Urothelium cell line (cell line): Measurements from ENCODE around the gene LGMN.
"Not testable (repeated sequence)": the region's sequence is repeated elsewhere in the genome, so short reads cannot be mapped to it uniquely, and the experiment has no call there.

Experiments used
- DNase-seq: peaks from one replicate; pipeline ENCODE4 v3.0.0; 2011; ENCODE audit warnings: low spot score, mixed read lengths
- FAIRE-seq: peaks from 2 replicates; lab custom pipeline; 2011; peaks lifted over from hg19 to GRCh38; lab: Jason Lieb, UNC

The LGMN gene

DNA sequence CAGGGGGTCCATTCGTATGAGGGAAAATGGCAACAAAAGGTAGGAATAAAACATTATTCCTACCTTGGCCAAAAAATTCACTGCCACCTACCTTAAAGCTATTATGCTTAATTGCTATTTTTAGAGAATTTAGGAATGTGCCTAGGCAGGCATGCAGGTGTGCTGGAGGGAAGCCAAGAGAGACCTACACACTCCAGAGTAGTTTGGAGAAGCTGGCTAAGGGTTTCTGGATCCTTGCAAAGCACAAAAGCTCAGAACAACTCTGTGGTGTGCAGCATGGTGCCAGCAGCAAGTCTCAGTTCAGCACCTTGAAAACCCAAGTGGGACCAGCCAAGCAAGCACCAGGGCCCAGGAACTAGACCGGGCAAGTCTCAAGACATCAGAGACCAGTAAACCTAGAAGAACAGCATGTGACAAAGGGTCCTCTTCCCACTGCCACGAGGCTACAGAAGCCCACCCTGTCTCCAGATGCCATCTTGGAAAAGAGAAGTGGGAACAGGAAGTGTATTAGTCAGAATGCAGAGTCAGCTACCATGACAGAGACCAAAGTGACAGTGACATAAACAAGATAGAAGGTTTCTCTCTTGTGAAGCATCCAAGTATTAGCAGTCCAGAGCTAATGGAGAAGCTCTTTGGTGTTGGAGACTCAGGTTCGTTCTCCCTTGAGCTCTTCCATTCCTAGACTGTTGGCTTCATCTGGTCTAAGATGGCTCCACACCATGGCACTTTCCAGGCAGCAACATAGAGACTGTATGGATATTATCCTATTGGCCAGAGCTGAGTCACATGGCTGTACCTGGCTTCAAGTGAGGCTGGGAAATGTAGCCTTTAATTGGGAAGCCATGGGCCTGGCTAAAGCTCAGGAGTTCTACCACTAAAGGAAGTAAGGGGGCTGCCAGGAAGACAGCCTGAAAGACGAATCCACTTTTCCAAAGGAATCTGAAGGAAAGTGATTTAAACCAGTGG, 15.5 kb upstream of the LGMN start:
- FAIRE-seq, DNase-seq: not testable (repeated sequence)

- FAIRE-seq: no peak
Observed at GRCh38 chr14:92760524-92760805, 12.0 kb upstream of the LGMN start.

DNA sequence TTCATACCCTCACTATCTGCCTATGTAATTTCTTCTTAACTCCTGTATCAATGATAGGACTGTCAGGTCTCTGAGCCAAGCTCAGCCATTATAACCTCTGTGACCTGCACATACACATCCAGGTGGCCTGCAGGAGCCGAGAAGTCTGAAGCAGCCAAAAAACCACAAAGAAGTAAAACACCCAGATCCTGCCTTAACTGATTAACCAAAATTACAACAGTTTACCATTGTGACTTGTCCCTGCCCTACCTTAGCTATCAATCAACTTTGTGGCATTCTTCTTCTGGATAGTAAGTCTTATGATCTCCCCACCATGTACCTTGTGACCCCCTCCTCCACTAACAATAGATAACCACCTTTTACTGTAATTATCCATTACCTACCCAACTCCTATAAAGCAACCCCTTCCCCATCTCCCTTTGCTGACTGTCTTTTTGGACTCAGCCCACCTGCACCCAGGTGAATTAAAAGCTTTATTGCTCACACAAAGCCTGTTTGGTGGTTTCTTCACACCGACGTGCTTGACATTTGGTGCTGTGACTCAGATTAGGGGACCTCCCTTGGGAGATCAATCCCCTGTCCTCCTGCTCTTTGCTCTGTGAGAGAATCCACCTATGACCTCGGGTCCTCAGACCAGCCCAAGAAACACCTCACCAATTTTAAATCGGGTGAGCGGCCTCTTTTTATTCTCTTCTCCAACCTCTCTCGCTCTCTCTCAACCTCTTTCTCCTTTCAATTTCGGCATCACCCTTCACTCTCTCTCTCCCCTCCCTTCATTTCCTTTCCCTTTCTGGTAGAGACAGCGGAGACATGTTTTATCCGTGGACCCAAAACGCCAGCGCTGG, 11.5 kb upstream of the LGMN start:
- no peak for FAIRE-seq
- no peak for DNase-seq

More at GRCh38 chr14:92760524-92760805, 12.0 kb upstream of the LGMN start:
- DNase-seq: peak; percentile 14

DNA sequence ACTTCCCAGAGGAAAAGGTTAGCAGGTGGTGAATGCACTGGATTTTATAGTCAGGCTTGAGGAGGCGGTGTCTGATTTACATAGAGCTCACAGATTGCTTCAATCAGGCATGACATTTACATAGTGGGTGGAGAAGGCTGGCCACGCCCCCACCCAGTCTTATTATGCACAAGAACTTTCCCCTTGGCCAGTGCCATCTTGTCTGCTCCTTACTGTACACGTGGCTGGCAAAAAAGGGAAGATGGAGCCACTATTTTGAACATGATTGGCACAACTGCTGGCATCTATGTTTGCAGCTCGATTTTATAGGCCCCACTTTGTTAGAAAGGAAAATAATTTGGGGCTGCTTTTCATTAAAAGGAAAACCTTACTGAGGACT, 10.9 kb upstream of the LGMN start:
- DNase-seq: no peak
- FAIRE-seq: no peak

GRCh38 chr14:92756446-92756845, 8.0 kb upstream of the LGMN start:
- no peak for DNase-seq
- no peak for FAIRE-seq

GRCh38 chr14:92755495-92755894, 7.1 kb upstream of the LGMN start:
- DNase-seq (no peak), FAIRE-seq (no peak)

DNA sequence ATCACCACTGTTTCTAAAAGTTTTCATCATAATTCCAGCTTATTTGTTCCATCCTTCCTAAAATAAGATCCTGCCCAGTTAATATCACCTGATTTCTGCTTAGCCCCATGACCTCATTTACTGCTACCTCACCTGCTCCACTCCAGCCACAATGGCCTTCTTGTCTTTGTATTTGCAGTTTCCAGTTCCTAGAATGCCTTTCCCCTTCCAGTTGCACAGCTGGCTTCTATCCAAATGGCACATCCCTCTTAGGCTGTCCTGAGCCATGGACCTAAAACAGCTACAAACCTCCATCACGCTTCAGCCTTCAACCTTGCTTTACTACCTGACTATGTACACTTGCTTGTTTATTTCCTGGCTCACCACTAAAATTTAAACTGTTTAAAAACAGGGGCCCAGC, 6.5 kb upstream of the LGMN start:
- no peak for FAIRE-seq
- peak; percentile 16 for DNase-seq

GRCh38 chr14:92753250-92753649, 4.8 kb upstream of the LGMN start:
- no peak for DNase-seq
- FAIRE-seq: no peak

DNA sequence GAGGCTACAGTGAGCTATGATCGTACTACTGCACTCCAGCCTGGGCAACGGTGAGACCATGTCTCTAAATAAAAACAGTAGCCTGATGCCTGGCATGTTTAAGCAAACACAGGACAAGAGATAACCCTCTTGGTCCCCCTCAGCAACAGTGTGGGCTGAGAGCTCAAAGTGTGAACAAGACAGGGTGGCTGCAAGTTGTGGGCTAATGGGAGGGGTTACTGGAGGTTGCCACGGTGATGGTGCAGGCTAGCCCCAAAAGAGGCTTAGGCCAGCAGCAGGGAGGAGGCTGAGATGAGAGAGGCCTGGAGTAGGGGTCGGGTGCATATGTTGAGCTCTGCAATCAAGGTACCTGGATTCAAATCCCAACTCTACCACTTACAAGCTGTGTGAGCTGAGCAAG, 3.4 kb upstream of the LGMN start:
- DNase-seq: no peak
- no peak for FAIRE-seq

DNA sequence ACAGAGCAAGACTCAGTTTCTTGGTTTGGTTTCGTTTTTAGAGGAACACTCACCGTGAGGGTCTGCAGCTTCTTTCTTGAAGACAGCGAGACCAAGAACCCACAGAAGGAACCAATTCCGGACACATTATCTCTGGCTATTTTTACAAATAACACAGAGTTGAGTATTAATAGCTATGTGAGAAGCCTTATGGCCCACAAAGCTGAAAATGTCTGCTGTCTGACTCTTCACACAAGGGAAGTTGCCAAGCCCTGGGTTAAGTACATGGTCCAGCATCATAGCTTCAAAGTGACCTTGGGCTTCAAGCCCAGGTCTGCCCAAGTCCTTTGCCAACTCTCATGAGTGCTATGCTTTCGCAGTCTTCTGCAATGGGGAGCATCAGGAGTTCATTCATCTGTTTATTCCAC, 2.6 kb upstream of the LGMN start:
- DNase-seq (no peak), FAIRE-seq (no peak)

DNA sequence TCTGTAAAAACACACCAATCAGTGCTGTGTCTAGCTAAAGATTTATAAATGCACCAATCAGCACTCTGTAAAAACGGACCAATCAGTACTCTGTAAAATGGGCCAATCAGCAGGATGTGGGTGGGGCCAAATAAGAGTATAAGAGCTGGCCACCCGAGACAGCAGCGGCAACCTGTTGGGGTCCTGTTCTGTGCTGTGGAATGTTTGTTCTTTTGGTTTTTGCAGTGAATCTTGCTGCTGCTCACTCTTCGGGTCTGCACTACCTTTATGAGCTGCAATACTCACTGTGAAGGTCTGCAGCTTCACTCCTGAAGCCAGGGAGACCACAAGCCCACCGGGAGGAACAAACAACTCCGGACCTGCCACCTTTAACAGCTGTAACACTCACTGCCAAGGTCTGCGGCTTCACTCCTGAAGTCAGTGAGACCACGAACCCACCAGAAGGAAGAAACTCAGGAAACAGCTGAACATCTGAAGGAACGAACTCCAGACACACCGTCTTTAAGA, 1.8 kb upstream of the LGMN start:
- FAIRE-seq, DNase-seq: not testable (repeated sequence)

DNA sequence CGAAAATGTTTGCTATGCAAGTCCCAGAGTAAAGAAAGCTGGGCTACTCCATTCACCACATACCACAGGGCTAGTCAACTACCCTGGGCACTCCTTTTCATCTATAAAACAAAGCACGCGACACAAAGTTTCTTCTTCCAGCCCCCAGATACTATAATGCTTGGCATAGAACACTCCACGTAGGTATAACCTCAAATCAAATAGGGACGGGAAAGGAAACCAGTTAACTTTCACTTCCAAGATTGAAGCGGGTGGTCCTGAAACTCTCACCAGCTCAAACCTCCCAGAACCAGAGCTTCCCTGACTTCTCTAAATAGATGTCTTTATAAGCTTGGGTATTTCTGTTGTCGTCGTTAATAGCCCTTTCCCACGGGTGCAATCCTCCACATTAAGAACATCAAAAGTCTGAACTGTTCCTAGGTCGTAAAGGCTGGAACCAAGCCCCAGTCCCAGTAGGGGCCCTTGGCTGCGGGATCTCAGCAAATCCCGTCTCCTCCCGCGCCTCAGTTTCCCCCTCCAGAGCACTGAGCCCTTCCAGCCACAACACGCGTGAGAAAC, 647 bp downstream of the LGMN start:
- DNase-seq (no peak), FAIRE-seq (no peak)

DNA sequence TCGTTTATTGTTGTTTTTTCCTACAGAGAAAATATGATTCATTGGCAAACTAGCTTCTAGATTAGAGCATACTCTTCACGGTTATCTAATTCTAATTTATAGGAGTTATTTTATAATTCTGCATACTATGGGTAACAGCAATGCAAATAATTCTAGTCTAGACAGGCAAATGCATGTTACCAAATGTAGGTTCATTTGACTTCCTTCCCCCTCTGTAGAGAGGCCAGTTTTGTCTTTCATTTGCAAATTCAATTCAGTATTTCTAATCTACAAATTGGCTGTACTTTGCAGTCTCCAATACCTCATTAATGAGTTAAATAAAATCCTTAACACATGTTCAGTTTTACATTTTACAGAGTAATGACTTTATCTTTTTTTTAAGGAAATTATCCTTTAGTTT, 4.2 kb downstream of the LGMN start:
- no peak for FAIRE-seq
- no peak for DNase-seq

GRCh38 chr14:92740440-92740839, 8.0 kb downstream of the LGMN start:
- FAIRE-seq: no peak

DNA sequence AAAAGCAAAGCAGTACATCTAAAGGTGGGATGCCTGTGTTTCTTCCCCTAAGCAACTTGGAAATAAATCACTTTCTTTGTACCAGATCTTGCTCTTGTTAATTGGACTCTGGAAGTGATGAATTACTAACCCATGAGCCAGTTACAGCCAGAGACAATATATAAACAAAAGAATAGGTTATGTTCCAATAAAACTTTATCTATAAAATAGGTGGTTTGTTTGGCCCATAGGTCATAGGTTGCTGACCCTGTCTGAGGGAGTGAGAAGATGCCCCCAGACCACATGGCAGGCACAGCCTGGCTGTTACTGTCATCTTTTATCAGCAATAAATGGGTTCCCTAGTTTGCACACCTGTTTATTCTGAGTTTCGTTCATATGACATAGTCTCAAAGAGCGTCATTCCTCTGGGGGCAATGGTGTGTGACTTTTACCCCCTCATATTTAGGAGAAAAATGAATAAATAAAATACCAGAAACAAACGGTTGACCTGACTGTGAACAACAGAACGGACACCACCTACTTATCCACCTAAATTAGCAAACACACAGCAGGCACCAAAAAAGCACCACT, 10.7 kb downstream of the LGMN start:
- FAIRE-seq: no peak
- no peak for DNase-seq

More at GRCh38 chr14:92740440-92740839, 8.0 kb downstream of the LGMN start:
- DNase-seq: no peak

DNA sequence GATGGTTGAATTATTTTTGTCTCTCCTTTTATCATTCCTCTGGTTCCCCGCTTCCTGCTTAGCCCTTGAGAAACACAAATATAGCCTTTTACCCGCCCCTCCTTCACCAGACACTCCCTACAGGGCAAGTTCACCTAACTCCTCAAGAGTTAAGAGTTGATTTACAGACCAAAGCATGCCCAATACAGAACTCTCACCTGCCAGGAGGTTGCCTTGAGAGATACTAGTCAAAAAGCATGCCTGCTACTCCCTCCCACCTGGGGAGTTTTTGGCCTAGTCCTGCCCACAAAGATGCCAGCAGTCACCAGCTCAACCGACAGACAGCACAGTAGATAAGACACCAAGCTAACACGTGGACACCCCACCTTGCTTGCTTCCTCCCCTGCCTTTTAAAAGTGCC, 11.2 kb downstream of the LGMN start:
- DNase-seq (no peak), FAIRE-seq (no peak)

DNA sequence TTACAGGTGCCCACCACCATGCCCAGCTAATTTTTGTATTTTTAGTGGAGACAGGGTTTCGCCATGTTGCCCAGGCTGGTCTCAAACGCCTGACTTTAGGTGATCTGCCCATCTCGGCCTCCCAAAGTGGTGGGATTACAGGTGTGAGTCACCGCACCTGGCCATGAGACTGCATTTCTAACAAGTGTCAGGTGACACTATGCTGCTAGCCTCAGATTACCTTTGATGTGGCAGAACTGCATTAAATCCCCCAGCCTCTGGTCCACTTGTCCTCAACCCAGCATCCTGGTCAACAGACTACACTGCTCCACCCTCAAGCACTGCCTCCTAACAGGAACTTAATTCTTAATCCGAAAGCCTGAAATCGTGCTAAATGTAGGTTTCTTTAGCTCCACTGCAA, 13.1 kb downstream of the LGMN start:
- FAIRE-seq (no peak), DNase-seq (no peak)

- FAIRE-seq (no peak), DNase-seq (no peak)
Observed at GRCh38 chr14:92734618-92735017, 13.8 kb downstream of the LGMN start.

- FAIRE-seq: no peak
- no peak for DNase-seq
Observed at GRCh38 chr14:92733007-92733406, 15.4 kb downstream of the LGMN start.

DNA sequence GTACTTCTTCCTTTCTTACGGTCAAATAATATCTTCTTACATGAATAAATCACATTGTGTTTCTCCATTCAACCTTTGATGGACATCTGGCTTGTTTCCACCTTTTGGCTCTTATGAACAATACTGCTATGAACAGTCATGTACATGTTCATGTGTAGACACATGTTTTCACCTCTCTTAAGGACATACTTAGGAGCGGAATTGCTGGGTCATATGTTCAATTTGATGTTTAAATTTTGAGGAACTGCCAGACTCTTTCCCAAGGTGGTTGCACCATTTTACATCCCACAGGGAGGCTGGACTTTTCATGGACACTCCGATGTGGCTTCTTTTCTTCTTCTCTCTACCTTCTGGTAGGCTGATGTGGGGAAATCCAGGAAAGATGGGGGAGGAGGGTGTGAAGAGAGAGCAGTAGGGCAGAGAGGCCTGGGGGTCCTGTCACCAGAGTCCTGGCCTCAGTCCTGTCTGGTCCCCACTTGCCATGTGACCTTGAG, 16.8 kb downstream of the LGMN start:
- no peak for DNase-seq
- no peak for FAIRE-seq
